AG10803 (cell line): Measurements from ENCODE around the gene MCUB.

Source experiments
- DNase-seq: peaks from one replicate; pipeline ENCODE4 v3.0.0; 2010; ENCODE audit warnings: low read depth
- H3K4me3 ChIP-seq: 2 replicates; pipeline ENCODE4 v1.5.1; 2011; ENCODE audit warnings: mild to moderate bottlenecking, low read length, control low read depth
- TF ChIP-seq, protein P1 (sequence below): conservative IDR thresholded peaks from 2 replicates; pipeline ENCODE4 v1.5.1; 2011; ENCODE audit warnings: mild to moderate bottlenecking, low read length, control low read depth, inconsistent platforms

The MCUB gene

DNA sequence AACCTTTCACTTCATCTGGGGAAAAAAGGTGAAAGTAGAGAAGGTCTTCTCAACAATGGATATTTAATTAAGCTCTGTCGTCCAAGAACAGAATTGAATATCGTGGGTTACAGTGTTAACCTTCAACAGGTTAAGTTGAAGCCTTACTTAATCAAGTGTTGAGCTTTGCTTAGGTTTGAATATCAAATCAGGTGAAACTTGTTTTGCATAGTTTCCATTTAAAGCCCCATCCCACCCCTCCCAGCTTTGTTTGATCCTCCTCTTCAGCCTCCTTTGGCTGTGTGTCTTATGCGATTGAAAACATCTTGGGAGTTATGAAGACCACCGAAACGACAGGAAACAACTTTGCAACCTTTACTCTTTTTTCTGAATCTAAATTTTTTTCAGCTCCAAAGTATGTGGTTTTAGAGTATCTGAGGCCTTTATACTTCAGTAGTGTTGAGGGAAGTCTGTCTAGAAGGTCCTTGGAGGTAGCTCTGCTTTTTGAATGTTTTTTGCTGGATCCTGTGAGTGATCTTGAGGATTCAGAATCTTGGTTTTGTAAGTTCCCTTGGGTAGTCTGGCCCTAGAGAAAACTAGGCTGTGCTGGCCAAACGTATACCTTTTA lies 39.1 kb downstream of the MCUB start:
- TF ChIP-seq, protein P1, sequence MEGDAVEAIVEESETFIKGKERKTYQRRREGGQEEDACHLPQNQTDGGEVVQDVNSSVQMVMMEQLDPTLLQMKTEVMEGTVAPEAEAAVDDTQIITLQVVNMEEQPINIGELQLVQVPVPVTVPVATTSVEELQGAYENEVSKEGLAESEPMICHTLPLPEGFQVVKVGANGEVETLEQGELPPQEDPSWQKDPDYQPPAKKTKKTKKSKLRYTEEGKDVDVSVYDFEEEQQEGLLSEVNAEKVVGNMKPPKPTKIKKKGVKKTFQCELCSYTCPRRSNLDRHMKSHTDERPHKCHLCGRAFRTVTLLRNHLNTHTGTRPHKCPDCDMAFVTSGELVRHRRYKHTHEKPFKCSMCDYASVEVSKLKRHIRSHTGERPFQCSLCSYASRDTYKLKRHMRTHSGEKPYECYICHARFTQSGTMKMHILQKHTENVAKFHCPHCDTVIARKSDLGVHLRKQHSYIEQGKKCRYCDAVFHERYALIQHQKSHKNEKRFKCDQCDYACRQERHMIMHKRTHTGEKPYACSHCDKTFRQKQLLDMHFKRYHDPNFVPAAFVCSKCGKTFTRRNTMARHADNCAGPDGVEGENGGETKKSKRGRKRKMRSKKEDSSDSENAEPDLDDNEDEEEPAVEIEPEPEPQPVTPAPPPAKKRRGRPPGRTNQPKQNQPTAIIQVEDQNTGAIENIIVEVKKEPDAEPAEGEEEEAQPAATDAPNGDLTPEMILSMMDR: no peak
- H3K4me3 ChIP-seq: no peak overlapping the region
- DNase-seq: no peak

DNA sequence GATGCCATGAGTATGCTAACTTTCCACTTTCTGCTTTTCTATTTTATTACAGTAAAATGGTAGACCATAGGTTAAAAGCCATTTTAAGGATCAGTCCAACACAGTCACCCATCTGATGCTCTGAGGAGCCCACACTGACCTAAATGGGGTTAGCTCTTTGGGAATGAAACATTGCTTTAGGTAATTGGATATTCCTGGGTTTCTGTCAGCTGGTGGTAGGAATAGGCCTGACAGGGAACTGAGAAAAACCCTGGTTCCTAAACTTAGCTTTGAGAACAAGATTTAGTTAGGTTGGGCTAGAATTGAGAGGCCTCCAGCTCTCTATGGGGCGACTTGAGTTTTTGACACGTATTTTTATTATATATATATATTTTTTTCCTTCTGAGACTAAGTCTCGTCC lies 40.4 kb downstream of the MCUB start:
- DNase-seq: no peak
- TF ChIP-seq, protein P1: no peak
- H3K4me3 ChIP-seq: no peak overlapping the region

DNA sequence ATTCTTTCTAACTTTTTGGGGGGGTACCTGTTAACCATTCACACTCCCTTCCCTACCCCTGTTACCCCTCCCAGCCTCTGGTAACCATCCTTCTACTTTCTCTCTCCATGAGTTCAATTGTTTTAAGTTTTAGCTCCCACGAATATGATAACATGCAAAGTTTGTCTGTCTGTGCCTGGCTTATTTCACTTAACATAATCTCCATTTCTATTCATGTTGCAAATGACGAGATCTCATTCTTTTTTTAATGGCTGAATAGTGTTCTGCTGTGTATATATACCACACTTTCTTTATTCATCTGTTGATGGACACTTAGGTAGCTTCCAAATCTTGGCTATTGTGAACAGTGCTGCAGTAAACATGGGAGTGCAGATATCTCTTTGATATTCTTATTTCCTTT lies 41.3 kb downstream of the MCUB start:
- H3K4me3 ChIP-seq: no peak overlapping the region
- TF ChIP-seq, protein P1: no peak
- no peak for DNase-seq

DNA sequence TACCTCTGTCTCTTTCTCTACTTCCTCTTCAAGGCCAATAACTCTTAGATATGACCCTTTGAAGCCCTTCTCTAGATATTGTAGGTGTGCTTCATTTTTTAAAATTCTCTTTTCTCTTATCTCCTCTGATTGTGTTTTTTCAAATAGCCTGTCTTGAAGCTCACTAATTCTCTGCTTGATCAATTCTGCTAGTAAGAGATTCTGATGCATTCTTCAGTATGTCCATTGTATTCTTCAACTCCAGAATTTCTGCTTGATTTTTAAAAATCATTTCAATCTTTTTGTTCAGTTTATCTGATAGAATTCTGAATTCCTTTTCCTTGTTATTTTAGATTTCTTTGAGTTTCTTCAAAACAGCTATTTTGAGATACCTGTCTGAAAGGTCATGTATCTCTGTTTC lies 47.9 kb downstream of the MCUB start:
- TF ChIP-seq, protein P1: no peak
- DNase-seq: no peak
- no peak overlapping the region for H3K4me3 ChIP-seq

DNA sequence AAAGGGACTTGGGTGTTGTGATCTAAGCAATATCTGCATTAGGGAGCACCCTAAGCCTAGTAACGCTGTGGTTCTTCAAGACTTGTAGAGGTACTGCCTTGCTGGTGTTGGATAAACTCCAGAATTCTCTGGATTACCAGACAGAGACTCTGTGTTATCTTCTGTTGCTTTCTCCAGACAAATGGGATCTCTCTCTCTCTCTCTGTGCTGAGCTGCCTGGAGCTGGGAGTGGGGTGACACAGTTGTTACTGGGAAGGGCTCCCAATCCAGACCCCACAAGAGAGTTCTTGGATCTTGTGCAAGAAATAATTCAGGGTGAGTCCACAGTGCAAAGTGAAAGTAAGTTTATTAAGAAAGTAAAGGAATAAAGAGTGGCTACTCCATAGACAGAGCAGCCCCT lies 48.8 kb downstream of the MCUB start:
- no peak for DNase-seq
- H3K4me3 ChIP-seq: no peak overlapping the region
- TF ChIP-seq, protein P1: no peak

DNA sequence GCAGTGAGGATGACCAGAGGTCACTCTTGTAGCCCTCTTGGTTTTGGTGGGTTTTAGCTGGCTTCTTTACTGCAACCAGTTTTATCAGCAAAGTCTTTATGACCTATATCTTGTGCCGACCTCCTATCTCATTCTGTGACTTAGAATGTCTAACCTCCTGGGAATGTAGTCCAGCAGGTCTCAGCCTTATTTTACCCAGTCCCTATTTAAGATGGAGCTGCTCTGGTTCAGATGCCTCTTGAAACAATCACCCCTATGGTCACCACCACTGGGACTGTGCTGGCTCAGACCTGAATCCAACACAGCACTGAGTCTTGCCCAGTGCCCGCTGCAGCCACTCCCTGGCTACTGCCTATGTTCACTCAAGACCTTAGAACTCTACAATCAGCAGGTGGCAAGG lies 49.4 kb downstream of the MCUB start:
- no peak for DNase-seq
- H3K4me3 ChIP-seq: no peak overlapping the region
- TF ChIP-seq, protein P1: no peak

DNA sequence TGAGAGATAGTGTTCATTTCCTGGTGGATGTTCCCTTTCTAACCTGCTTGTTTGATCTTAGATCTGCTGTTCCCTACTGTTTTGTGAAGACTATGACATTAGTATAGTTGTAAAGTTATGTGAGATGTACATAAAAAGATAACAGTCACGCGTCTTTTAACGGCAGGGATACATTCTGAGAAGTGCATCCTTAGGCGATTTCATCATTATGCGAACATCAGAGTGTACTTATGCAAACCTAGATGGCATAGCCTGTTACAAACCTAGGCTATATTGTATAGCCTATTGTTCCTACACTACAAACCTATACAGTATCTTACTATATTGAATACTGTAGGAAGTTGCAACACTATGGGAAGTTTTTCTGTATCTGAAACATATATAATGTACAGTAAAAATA lies 50.4 kb downstream of the MCUB start:
- H3K4me3 ChIP-seq: no peak overlapping the region
- TF ChIP-seq, protein P1: no peak
- no peak for DNase-seq
